Subcutaneous adipose tissue (tissue), 4 donors: ENCODE data around the gene CLMP. TPM values are rescaled to one million over a fixed set of nuclear protein-coding genes. Genes with fewer than 3 reads are reported as not detected.

Experiments
- total RNA-seq, 4 donors: library from RNA; depleted of rRNA; stranded (reverse); fragments of >200 nt; gene quantifications; one replicate each; pipeline ENCODE4 v1.1.0, GENCODE V29; 2016
- TF ChIP-seq, protein P1 (sequence below): fragments of 450-650 bp; IDR thresholded peaks from one replicate; pipeline ENCODE4 v1.5.1; 2016; ENCODE audit warnings: low read depth, mild to moderate bottlenecking, control low read depth, antibody characterized with exemption, moderate library complexity

The CLMP gene
- total RNA-seq, 4 donors from 2014 or later: 201 to 240 (median 209) TPM

DNA sequence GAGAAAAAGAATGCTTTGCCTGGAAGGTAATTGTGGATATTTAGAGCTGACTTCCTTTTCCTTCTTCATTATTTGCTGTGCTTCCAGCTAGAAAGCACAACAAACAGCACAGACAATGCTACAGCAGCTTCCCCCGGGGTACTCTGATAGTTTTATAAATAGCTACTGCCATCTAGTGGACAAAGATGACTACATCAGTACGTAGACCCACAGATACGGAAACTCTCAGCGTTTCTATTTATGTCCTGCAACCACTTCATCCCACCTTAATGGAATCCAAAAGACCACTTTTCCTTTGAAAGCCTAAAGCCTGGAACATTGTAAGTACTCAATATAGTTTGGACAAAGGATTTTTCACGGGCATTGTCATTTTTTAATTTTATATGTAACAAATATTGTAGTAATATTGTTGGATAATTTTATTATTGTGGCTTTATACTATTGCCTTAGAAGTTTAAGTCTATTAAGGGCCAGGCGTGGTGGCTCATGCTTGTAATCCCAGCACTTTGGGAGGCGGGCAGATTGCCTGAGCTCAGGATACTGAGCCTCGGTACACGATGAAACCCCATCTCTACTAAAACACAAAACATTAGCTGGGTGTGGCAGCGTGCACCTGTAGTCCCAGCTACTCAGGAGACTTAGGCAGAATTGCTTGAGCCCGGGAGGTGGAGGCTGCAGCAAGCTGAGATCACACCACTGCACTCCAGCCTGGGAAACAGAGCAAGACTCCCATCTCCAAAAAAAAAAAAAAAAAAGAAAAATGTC is 140.6 kb downstream of the CLMP start:
- TF ChIP-seq, protein P1, sequence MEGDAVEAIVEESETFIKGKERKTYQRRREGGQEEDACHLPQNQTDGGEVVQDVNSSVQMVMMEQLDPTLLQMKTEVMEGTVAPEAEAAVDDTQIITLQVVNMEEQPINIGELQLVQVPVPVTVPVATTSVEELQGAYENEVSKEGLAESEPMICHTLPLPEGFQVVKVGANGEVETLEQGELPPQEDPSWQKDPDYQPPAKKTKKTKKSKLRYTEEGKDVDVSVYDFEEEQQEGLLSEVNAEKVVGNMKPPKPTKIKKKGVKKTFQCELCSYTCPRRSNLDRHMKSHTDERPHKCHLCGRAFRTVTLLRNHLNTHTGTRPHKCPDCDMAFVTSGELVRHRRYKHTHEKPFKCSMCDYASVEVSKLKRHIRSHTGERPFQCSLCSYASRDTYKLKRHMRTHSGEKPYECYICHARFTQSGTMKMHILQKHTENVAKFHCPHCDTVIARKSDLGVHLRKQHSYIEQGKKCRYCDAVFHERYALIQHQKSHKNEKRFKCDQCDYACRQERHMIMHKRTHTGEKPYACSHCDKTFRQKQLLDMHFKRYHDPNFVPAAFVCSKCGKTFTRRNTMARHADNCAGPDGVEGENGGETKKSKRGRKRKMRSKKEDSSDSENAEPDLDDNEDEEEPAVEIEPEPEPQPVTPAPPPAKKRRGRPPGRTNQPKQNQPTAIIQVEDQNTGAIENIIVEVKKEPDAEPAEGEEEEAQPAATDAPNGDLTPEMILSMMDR: no peak

DNA sequence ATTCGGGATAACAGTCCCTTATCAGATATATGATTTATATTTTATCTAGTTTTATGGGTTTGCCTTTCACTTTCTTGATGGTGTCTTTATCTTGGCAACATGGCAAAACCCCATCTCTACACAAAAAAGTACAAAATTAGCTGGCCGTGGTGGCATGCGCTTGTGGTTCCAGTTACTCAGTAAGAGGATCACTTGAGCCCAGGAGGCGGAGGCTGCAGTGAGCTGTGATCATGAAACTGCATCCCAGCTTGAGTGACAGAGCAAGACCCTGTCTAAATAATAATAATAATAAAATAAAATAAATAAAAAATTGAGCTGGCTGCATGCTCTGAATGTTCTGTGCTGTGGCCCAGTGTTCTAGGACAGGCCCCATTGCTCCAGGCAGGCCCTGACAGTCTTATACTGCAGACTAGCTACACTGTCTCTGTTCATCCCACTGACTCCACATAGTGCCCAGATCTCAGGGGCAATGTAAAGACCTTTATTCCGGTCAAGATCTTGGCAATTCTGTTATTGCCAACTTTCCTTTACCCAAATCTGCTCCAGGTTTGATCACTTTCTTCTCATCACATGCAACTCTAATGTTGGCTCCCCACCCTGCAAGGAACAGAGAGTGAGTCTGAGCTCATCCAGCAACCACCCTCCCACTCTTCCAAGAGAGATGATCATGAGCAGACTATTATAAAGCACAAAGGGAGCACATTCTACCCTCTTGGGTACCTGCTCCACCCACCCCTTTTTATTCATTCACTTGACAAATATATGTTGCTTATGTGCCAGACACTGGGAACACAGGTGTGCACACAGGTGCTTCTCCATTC is 141.9 kb downstream of the CLMP start:
- TF ChIP-seq, protein P1: no peak

DNA sequence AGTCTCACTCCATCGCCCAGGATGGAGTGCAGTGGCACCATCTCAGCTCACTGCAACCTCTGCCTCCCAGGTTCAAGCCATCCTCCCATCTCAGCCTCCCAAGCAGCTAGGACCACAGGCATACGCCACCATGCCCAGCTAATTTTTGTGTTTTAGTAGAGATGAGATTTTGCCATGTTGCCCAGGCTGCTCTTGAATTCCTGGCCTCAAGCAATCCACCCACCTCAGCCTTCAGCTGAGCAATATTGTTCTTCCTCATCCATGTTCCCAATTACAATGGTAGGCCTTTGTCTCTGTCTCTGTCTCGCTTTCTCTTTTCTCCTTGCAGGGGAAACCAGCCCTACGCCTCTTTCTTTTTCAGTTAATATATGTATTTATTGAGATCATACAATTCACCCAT is 143.4 kb downstream of the CLMP start:
- TF ChIP-seq, protein P1: no peak

DNA sequence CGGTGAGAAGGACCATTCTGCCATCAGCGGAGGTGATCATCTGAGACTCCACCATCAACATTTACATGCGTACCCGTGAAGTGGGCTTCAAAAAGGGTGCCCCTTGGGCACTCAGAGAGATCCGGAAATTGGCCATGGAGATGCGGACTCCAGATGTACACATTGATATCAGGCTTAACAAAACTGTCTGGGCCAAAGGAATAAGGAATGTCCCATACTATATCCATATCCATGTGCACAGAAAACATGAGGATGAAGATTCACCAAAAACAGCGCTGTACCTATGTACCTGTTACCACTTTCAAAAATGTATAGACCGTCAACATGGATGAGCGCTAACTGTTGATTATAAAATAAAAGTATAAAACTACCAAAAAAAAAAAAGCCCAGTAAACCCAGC is 143.9 kb downstream of the CLMP start:
- TF ChIP-seq, protein P1: no peak

DNA sequence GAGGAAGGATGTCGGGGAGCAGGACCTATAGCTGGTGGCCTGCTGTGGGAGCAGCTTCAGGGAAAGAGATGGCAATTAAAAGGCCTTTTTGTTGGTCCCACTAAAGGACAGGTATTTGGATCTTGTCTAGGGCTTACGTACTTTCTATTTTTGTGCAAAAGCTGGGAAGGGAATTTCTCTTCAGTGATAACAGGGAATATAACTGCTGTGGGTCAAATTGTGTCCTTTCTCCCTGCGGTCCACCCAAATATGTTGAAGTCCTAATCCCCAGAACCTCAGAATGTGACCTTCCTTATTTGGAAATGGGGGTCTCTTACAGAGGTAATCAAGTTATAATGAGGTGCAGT is 147.1 kb downstream of the CLMP start:
- TF ChIP-seq, protein P1: no peak

DNA sequence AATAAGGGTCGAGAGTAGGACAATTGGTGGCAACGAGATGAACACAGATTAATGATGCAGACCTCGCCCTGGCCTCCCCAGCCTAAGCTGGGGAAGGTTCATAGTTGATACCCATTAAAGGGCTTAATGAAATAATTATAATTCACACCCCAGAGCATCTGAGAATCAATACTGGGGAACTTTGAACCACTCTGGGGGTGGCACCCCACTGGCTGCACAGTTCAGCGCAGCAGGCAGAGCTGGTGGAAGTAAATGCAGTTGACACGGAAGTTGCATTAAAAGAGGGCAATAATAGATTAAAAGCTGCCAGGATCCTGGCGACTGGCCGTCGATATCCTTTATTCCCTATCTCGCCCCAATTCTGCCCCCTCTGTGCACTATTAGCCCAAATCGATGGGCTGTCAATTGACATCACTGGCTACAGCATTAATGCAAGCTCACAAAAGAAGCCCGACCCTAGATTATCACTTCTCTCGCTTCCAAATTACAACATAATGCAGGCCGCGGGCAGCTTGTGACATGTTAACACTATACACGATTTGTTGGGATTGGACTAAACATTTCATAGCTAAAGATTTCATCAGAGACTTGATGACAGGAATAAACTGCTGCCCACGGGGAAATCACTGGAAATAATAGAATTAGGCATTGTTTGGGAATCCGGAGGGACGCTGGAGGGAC is 147.6 kb downstream of the CLMP start:
- TF ChIP-seq, protein P1: no peak
